Vagina (tissue), 2 donors: ENCODE measurements around the gene RPL36.

Source experiments
- CTCF ChIP-seq, 3 experiments: fragments of 450-650 bp in 2 of 3; fragments of 200-600 bp in 1 of 3; sonication (generic) in 1 of 3; IDR thresholded peaks; one replicate each; pipeline ENCODE4 v1.5.1; 2017 to 2019; ENCODE audit warnings: antibody characterized with exemption in 3 of 3, mild to moderate bottlenecking in 2 of 3, moderate library complexity in 2 of 3
- POLR2A ChIP-seq, 2 donors: fragments of 450-650 bp; IDR thresholded peaks; one replicate each; pipeline ENCODE4 v1.6.1; 2017; ENCODE audit warnings: antibody characterized with exemption in 2 of 2, mild to moderate bottlenecking in 2 of 2, moderate library complexity in 2 of 2
- POLR2AphosphoS5 ChIP-seq, 2 donors: sonication (generic); formaldehyde crosslinking; IDR thresholded peaks; one replicate each; pipeline ENCODE4 v1.9.0; 2017; ENCODE audit warnings: antibody characterized with exemption in 2 of 2, mild to moderate bottlenecking in 2 of 2, low read depth in 1 of 2; ENCODE audit not compliant: insufficient read depth in 1 of 2

GRCh38 chr19:5680437-5681368, 9.4 kb upstream of the RPL36 start, which contains the start of the genes HSD11B1L and MICOS13:
- TF ChIP-seq CTCF (IDR thresholded peaks at IDR 0.05): no peak
- peak; percentile 90 to 99 for TF ChIP-seq POLR2AphosphoS5 (IDR thresholded peaks at IDR 0.05; ENCODE audit: insufficient read depth in 1 of 2, low read depth in 1 of 2)
- no peak for TF ChIP-seq POLR2A (IDR thresholded peaks at IDR 0.05)
